BLaER1 (cell line): ENCODE data around the gene BRSK1.

Experiments
- H3K27ac ChIP-seq: shearing (Covaris generic); formaldehyde crosslinking; 2 replicates; pipeline ENCODE4 v1.8.1; 2022
- H3K27me3 ChIP-seq: shearing (Covaris generic); formaldehyde crosslinking; 2 replicates; pipeline ENCODE4 v1.8.1; 2022
- H3K36me3 ChIP-seq: shearing (Covaris generic); formaldehyde crosslinking; 2 replicates; pipeline ENCODE4 v1.8.1; 2022
- H3K4me1 ChIP-seq: shearing (Covaris generic); formaldehyde crosslinking; 2 replicates; pipeline ENCODE4 v1.8.1; 2022
- H3K4me2 ChIP-seq: shearing (Covaris generic); formaldehyde crosslinking; 2 replicates; pipeline ENCODE4 v1.8.1; 2022
- H3K4me3 ChIP-seq: shearing (Covaris generic); formaldehyde crosslinking; 2 replicates; pipeline ENCODE4 v1.8.1; 2022
- H3K9ac ChIP-seq: shearing (Covaris generic); formaldehyde crosslinking; 2 replicates; pipeline ENCODE4 v1.8.1; 2022
- H3K9me3 ChIP-seq: shearing (Covaris generic); formaldehyde crosslinking; 2 replicates; pipeline ENCODE4 v1.8.1; 2022
- H4K20me1 ChIP-seq: shearing (Covaris generic); formaldehyde crosslinking; 2 replicates; pipeline ENCODE4 v1.8.1; 2022
- Cebpa-rat ChIP-seq: shearing (Covaris generic); IDR thresholded peaks from 2 replicates; pipeline ENCODE4 v1.8.1; 2022

BRSK1 gene

DNA sequence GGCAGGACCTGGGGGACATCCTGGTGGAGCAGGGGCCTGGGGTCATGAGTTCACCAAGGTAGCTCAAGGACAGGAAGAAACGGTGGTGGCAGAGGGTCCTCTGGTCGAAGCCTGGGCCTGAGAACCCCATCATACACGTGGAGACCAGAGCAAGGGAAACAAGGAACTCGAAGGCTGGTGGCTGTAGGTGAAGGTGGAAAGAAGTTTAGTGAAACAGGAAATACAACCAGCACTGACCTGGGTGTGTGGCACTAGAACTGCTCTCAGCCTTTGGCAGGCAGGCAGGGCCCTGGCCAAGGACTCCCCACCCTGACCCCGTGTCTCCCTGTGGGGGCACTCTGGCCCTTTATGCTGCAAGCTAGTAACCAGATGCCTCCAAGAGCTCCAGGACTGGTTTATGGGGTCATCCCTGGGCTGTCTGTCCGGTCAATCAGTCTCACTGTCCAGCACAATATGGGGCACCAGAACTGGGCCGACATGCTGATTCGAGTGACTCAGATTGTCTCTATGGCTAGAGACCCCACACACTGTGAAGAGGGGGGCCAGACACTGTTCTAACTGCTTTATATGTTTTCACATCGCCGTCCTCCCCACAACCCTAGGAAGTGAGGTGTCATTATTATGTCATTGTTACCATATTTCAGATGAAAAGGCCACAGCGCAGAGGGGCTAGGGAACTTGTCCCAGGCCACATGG lies 67.0 kb downstream of the BRSK1 start:
- no peak overlapping the region for H3K4me2 ChIP-seq
- H3K4me1 ChIP-seq: peaks cover 68% of the 10 kb centered on the region
- 0 out of 2 replicates have a peak, but pooled peaks cover 4% of the 10 kb centered on the region for H4K20me1 ChIP-seq
- peaks cover 47% of the 10 kb centered on the region for H3K27me3 ChIP-seq
- no peak for TF ChIP-seq Cebpa-rat
- peaks cover 15% of the 10 kb centered on the region for H3K36me3 ChIP-seq
- H3K4me3 ChIP-seq: no peak overlapping the region
- no peaks in the 10 kb centered on the region for H3K9me3 ChIP-seq
- H3K9ac ChIP-seq: no peak overlapping the region
- no peak overlapping the region for H3K27ac ChIP-seq

DNA sequence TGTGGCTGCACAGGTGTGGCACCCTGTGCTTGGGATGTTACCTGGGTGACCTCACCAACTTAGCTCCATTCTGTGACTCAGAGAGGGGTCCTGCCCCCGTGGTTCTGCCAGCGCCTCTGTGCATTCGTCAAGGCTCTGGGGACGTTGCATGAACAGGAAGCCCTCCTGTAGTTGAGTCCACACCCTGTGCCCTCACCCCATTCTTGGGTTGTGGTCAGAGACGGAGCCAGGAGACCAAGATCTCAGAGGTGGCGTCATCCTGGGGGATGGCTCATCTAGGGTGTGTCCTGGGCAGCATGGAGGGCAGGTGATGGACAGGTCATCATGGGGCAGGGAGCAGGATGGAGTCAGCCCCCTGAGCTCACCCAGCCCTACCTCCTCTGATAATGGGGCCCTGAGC lies 68.2 kb downstream of the BRSK1 start:
- Histone ChIP-seq H3K9ac (no peak overlapping the region), H3K9me3 (no peaks in the 10 kb centered on the region), H3K27me3 (peaks cover 60% of the 10 kb centered on the region), H3K27ac (no peak overlapping the region), H3K36me3 (peaks cover 4% of the 10 kb centered on the region; the same call in 1 of the 2 replicates), H3K4me3 (no peak overlapping the region), H3K4me1 (peaks cover 70% of the 10 kb centered on the region), H4K20me1 (peaks cover 4% of the 10 kb centered on the region; the same call in 1 of the 2 replicates), H3K4me2 (peak overlapping the region; percentile 98)
- no peak for TF ChIP-seq Cebpa-rat

DNA sequence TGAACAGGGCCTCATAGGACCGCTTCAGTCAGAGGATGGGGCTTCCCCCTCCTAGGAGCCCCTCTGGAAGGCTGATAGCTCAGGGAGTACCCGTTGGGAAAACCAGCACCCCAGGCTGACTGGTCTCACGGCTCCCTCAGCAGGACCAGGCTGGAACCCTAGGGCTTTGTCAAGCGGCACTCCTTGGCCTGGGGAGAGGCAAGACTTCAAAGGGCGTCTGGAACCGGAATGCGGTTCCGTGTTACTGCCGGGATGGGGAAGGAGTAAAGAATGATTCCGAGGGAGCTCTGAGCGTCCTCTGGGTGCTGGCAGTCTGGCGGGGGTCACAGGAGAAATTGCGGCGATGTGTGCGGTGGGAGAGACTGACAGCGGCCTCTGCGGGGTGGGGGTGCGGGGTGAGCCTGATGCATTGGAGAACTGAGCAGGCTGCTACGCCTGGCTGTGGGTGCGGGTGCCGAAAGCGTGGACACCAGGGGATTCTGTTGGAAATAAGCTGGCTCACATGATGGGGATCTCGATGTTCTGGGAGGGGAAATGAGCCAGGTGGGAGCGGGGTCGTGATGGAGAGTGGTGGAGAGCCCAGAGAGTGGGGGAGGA lies 68.8 kb downstream of the BRSK1 start:
- H3K9ac ChIP-seq: no peak overlapping the region
- TF ChIP-seq Cebpa-rat: no peak
- H3K4me1 ChIP-seq: peaks cover 64% of the 10 kb centered on the region
- H3K27ac ChIP-seq: no peak overlapping the region
- peaks cover 65% of the 10 kb centered on the region for H3K27me3 ChIP-seq
- no peaks in the 10 kb centered on the region for H3K36me3 ChIP-seq
- peaks cover 4% of the 10 kb centered on the region; the same call in 1 of the 2 replicates for H4K20me1 ChIP-seq
- H3K4me2 ChIP-seq: peak overlapping the region; percentile 98
- H3K9me3 ChIP-seq: no peaks in the 10 kb centered on the region
- no peak overlapping the region for H3K4me3 ChIP-seq

DNA sequence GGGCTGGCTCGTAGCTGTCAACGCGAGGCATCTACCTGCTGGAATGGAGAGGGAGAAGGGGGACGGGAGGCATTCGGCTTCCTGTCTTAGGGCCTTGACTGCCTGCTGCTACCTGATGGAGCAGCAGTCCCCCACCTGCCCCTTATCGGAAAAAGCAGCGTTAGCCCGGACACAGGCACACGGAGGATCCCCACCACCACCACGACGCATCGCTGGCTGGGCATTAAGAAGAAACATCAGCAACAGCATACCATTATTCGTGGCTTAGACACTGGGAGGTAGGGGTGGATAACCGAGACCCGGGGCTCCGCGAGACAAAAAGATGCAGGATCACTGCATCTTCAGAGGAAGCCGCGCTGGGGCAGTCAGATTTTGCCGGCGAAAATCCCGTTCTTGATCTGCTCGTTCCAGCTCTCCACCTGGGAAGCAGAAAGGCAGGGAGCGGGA lies 69.6 kb downstream of the BRSK1 start:
- Histone ChIP-seq H4K20me1 (peaks cover 4% of the 10 kb centered on the region; the same call in 1 of the 2 replicates), H3K4me1 (peaks cover 56% of the 10 kb centered on the region), H3K4me2 (peak overlapping the region; percentile 98), H3K27ac (no peak overlapping the region), H3K9ac (peak overlapping the region; percentile 41; the same call in 1 of the 2 replicates), H3K9me3 (no peaks in the 10 kb centered on the region), H3K27me3 (peaks cover 65% of the 10 kb centered on the region), H3K4me3 (peak overlapping the region; percentile 65), H3K36me3 (no peaks in the 10 kb centered on the region)
- TF ChIP-seq Cebpa-rat: no peak

DNA sequence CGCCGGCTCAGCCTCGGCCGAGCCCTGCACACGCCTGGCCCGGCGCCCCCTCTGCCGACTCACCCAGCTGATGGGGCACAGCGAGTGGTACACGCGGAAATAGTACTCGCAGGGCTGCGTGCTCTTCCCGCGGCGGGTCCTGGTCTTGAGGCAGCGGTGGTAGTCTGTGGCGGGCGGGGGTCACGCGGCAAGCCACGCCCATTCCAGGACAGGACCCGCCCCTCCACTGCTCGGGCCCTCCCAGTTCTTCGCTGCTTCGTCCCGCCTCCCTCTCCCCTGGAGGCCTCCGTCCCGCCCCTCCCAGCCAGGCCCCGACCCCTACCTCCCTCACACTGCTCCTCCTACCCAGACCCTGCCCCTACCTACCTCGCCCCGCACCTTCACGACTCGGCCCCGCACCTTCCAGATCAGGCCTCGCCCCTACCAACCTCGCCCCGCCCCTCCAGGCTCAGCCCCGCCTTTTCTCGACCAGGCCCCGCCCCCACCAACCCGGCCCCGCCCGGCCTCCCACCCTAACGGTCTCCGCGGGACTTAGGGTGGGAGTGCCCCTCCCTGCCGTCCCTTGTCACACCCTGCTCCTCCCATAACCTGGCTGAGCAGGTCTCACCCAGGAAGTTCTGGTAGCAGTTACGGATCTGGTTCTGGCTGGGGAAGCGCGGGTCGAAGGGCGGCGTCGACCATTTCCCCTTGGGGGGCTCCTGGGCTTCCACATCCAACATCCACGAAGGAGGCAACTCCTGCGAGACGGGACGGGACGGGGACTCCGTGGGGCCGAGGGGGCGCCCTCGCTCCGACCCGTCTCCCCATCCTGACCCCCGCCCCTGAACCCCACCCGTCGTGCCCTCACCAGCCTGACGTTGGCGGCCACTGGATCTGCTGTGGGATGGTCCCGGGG lies 70.3 kb downstream of the BRSK1 start:
- Histone ChIP-seq H3K9me3 (no peaks in the 10 kb centered on the region), H4K20me1 (peaks cover 4% of the 10 kb centered on the region; the same call in 1 of the 2 replicates), H3K27ac (no peak overlapping the region), H3K9ac (peak overlapping the region; percentile 41; the same call in 1 of the 2 replicates), H3K4me1 (peaks cover 50% of the 10 kb centered on the region), H3K4me2 (peak overlapping the region; percentile 98), H3K4me3 (peak overlapping the region; percentile 65), H3K36me3 (no peaks in the 10 kb centered on the region), H3K27me3 (peaks cover 65% of the 10 kb centered on the region)
- no peak for TF ChIP-seq Cebpa-rat

DNA sequence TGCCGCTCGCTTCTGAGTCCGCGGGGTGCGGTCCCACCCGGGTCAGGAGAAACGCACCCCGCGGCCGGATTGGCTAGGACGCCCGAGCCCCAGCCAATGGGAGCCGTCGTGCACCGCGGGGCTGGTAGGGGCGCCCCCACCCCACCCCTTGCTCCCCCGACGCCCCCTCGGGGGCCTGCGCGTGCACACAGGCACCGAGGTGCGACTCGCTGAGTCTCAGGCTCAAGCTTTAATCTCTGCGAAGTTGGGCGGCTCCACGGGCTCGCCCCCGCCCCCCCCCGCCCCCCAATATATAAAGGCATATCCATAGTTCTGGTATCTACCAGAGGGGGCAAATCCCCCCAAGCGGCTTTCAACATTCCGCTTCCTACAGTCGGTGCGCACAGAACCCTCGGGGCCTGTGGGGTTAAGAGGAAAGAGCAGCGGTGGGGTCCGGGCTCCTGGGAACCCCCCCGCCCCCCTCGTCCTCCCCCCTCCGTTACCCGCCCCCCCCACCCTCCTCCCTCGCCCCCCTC lies 71.0 kb downstream of the BRSK1 start, which contains the start of gene COX6B2:
Gene COX6B2, minus strand, starts transcription at position 22 of the 515 bp plus-strand sequence. CDS start 198 bp downstream, outside the sequence.
- Histone ChIP-seq H3K36me3 (no peaks in the 10 kb centered on the region), H3K27me3 (peaks cover 65% of the 10 kb centered on the region), H4K20me1 (peaks cover 4% of the 10 kb centered on the region; the same call in 1 of the 2 replicates), H3K9ac (peak within 1 kb of the TSS; percentile 41; the same call in 1 of the 2 replicates), H3K27ac (no peak within 1 kb of the TSS), H3K4me1 (peaks cover 42% of the 10 kb centered on the region), H3K9me3 (no peaks in the 10 kb centered on the region), H3K4me2 (peak within 1 kb of the TSS; percentile 98), H3K4me3 (peak within 1 kb of the TSS; percentile 65)
- TF ChIP-seq Cebpa-rat: no peak

DNA sequence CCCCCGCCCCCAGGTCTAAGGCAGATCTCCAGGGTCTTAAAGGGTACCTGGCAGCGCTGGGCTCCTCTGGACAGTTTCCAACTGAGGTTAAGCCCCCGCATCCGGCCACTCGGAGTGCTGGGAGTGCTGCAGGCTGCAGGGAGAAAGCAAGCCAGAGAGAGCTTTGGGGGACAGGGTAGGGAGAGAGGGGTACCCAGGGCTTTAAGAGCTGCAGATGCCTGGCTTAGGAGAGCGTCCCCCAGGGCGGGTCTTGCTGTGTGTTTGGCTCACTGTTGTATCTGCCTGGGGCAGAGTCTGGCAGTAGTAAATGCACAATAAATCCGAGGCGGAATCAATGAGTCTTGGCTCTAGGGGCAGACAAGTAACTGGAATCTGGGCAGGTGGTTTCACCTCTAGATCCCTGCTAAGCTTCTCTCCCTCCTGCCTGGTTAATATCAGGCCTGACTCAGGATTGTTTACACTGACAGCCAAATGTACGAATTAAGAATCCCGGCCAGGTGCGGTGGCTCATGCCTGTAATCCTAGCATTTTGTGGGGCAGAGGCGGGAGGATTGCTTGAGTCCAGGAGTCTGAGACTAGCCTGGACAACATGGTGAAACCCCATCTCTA lies 71.5 kb downstream of the BRSK1 start:
- Histone ChIP-seq H3K27ac (no peak overlapping the region), H3K36me3 (no peaks in the 10 kb centered on the region), H3K4me2 (no peak overlapping the region), H3K9ac (no peak overlapping the region), H3K27me3 (peaks cover 65% of the 10 kb centered on the region), H3K9me3 (no peaks in the 10 kb centered on the region), H4K20me1 (peaks cover 4% of the 10 kb centered on the region; the same call in 1 of the 2 replicates), H3K4me1 (peaks cover 41% of the 10 kb centered on the region), H3K4me3 (no peak overlapping the region)
- TF ChIP-seq Cebpa-rat: no peak

DNA sequence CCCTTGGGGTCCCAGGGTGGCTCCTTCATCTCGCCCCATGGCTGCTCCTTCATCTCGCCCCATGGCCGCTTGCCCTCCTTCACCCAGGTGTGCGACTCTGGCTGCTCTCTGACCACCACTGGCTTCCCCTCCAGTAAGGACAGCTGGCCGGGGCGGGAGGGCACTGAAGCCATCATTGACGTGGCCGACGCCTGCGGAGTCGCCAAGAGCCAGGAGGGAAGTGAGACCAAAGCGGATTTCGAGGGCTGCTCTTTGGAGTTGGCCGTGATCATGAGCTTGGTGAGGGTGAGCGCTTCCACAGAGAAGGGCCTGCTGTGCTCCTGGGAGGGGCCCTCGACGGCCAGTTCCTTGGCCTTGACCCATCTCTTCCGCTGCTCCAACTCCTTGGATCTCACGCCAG lies 74.7 kb downstream of the BRSK1 start:
- no peak overlapping the region for H3K27ac ChIP-seq
- H3K9ac ChIP-seq: no peak overlapping the region
- H3K36me3 ChIP-seq: no peaks in the 10 kb centered on the region
- no peak overlapping the region for H3K4me3 ChIP-seq
- no peak overlapping the region for H3K4me2 ChIP-seq
- no peak for TF ChIP-seq Cebpa-rat
- no peaks in the 10 kb centered on the region for H3K9me3 ChIP-seq
- peaks cover 4% of the 10 kb centered on the region; the same call in 1 of the 2 replicates for H4K20me1 ChIP-seq
- H3K27me3 ChIP-seq: peaks cover 40% of the 10 kb centered on the region
- H3K4me1 ChIP-seq: peaks cover 18% of the 10 kb centered on the region
